Measurements from ENCODE around the gene CHTF8. TPM values are rescaled to one million over a fixed set of nuclear protein-coding genes. Genes with fewer than 3 reads are reported as not detected.

The CHTF8 gene
- total RNA-seq, 1 donor from 2014 or later, result 86.4 TPM

GRCh38 chr16:69133373-69133954, 1.1 kb upstream of the CHTF8 start:
- no peak for FAIRE-seq

GRCh38 chr16:69131839-69132423, 457 bp downstream of the CHTF8 start:
- Histone ChIP-seq H3K9ac (ENCODE audit: low read length) (peak overlapping the region; percentile 99), H3K27ac (ENCODE audit: low read depth, low read length) (peak overlapping the region; percentile 76), H3K4me1 (ENCODE audit: insufficient read depth, low read length) (peaks cover 10% of the 10 kb centered on the region), H3K79me2 (ENCODE audit: insufficient read depth, low read length) (peaks cover 91% of the 10 kb centered on the region), H3K4me2 (ENCODE audit: low read length) (peak overlapping the region; percentile 96), H2AFZ (ENCODE audit: low read depth, low read length) (no peak overlapping the region), H4K20me1 (ENCODE audit: insufficient read depth, low read length) (peaks cover 71% of the 10 kb centered on the region), H3K36me3 (ENCODE audit: insufficient read depth, low read length) (peaks cover 5% of the 10 kb centered on the region), H3K27me3 (ENCODE audit: insufficient read depth, low read length) (no peaks in the 10 kb centered on the region), H3K4me3 (ENCODE audit: insufficient read depth, low read depth, low read length) (peak overlapping the region; percentile 96), H3K9me3 (ENCODE audit: insufficient read depth, low read depth, low read length) (no peaks in the 10 kb centered on the region)
- FAIRE-seq, result no peak
- peak; percentile 61 for DNase-seq (ENCODE audit: low read depth)
- Mint-ChIP-seq H3K4me1 (ENCODE audit: low read depth, unreplicated experiment) (peaks cover 25% of the 10 kb centered on the region), H3K27me3 (ENCODE audit: low read depth, unreplicated experiment) (no peaks in the 10 kb centered on the region), H3K27ac (ENCODE audit: unreplicated experiment) (peak overlapping the region; percentile 93), H3K4me3 (ENCODE audit: unreplicated experiment) (peak overlapping the region; percentile 99), H3K36me3 (ENCODE audit: low read depth, unreplicated experiment) (peaks cover 12% of the 10 kb centered on the region), H3K9me3 (ENCODE audit: unreplicated experiment) (no peaks in the 10 kb centered on the region)
- TF ChIP-seq CTCF (IDR thresholded peaks at IDR 0.05; ENCODE audit: insufficient read depth, low read depth, low read length) (no peak), EZH2 (IDR thresholded peaks at IDR 0.05; ENCODE audit: insufficient read depth, low read length) (no peak)

More at GRCh38 chr16:69133373-69133954, 1.1 kb upstream of the CHTF8 start:
- H3K36me3 ChIP-seq (ENCODE audit: insufficient read depth, low read length), result peaks cover 19% of the 10 kb centered on the region
- peaks cover 90% of the 10 kb centered on the region for H3K79me2 ChIP-seq (ENCODE audit: insufficient read depth, low read length)
- peaks cover 10% of the 10 kb centered on the region for H3K4me1 ChIP-seq (ENCODE audit: insufficient read depth, low read length)
- peak overlapping the region; percentile 99 for H3K9ac ChIP-seq (ENCODE audit: low read length)
- peaks cover 65% of the 10 kb centered on the region for H4K20me1 ChIP-seq (ENCODE audit: insufficient read depth, low read length)
- DNase-seq (ENCODE audit: low read depth), result no peak
- Mint-ChIP-seq H3K27me3 (ENCODE audit: low read depth, unreplicated experiment) (no peaks in the 10 kb centered on the region), H3K4me3 (ENCODE audit: unreplicated experiment) (peak overlapping the region; percentile 97), H3K9me3 (ENCODE audit: unreplicated experiment) (no peaks in the 10 kb centered on the region), H3K27ac (ENCODE audit: unreplicated experiment) (peak overlapping the region; percentile 21), H3K4me1 (ENCODE audit: low read depth, unreplicated experiment) (peaks cover 25% of the 10 kb centered on the region), H3K36me3 (ENCODE audit: low read depth, unreplicated experiment) (peaks cover 13% of the 10 kb centered on the region)
- TF ChIP-seq EZH2 (IDR thresholded peaks at IDR 0.05; ENCODE audit: insufficient read depth, low read length), result no peak
- TF ChIP-seq CTCF (IDR thresholded peaks at IDR 0.05; ENCODE audit: insufficient read depth, low read depth, low read length), result no peak
- no peak overlapping the region for H3K27ac ChIP-seq (ENCODE audit: low read depth, low read length)
- H3K4me3 ChIP-seq (ENCODE audit: insufficient read depth, low read depth, low read length), result peak overlapping the region; percentile 89
- H2AFZ ChIP-seq (ENCODE audit: low read depth, low read length), result no peak overlapping the region
- no peaks in the 10 kb centered on the region for H3K9me3 ChIP-seq (ENCODE audit: insufficient read depth, low read depth, low read length)
- H3K4me2 ChIP-seq (ENCODE audit: low read length), result peak overlapping the region; percentile 96
- no peaks in the 10 kb centered on the region for H3K27me3 ChIP-seq (ENCODE audit: insufficient read depth, low read length)
